Activated T-helper 1 cell treated with anti-CD3 and anti-CD28 coated beads, Interleukin-12 subunit alpha, Interleukin-12 subunit beta, Interleukin-2, Interleukin-4 antibody, amounts not matched to agents 30 ng/mL and 10 ng/mL and 1 ng/mL, durations not matched to agents 14 hours and 24 hours and 36 hours (primary cell): ENCODE measurements around the gene BBIP1. TPM values are rescaled to one million over a fixed set of nuclear protein-coding genes. Genes with fewer than 3 reads are reported as not detected.

Experiments used
- DNase-seq: peaks from one replicate; pipeline ENCODE4 v3.0.0; 2021; ENCODE audit warnings: low spot score
- H3K27ac Mint-ChIP-seq: one replicate; pipeline ENCODE4 v1.8.0; 2021; ENCODE audit warnings: mild to moderate bottlenecking, mixed read lengths
- H3K27me3 Mint-ChIP-seq: one replicate; pipeline ENCODE4 v1.8.0; 2022; ENCODE audit warnings: mild to moderate bottlenecking, moderate library complexity, mixed read lengths; ENCODE audit not compliant: insufficient read depth
- H3K36me3 Mint-ChIP-seq: one replicate; pipeline ENCODE4 v1.8.0; 2021; ENCODE audit warnings: low read depth, mixed read lengths
- H3K4me1 Mint-ChIP-seq: one replicate; pipeline ENCODE4 v1.8.0; 2021; ENCODE audit warnings: low read depth, mixed read lengths
- H3K4me3 Mint-ChIP-seq: one replicate; pipeline ENCODE4 v1.8.0; 2021; ENCODE audit warnings: mild to moderate bottlenecking, moderate library complexity, mixed read lengths
- H3K9me3 Mint-ChIP-seq: one replicate; pipeline ENCODE4 v1.8.0; 2021; ENCODE audit warnings: mixed read lengths
- intact Hi-C: fragments of 100-400 bp; cut with micrococcal nuclease; formaldehyde crosslinking; loops from one replicate; pipeline ENCODE4 v1.15.1; 2024
- total RNA-seq: library from RNA; stranded (reverse); gene quantifications from 2 replicates; pipeline ENCODE4 v1.2.3, GENCODE V29; 2022

The BBIP1 gene
- total RNA-seq, 1 donor from 2014 or later = 31.0 TPM

GRCh38 chr10:110852255-110852896, 66.6 kb downstream of the BBIP1 start:
- intact Hi-C loops = loop anchor here (1.0 kb wide), 2 partner anchors 9 to 12 kb away; no protein-coding TSS in a partner anchor
- Mint-ChIP-seq H3K4me3 (peak overlapping the region; percentile 1), H3K36me3 (peaks cover 7% of the 10 kb centered on the region), H3K27me3 (no peaks in the 10 kb centered on the region), H3K27ac (peak overlapping the region; percentile 34), H3K9me3 (peaks cover 4% of the 10 kb centered on the region), H3K4me1 (peaks cover 68% of the 10 kb centered on the region)
- DNase-seq = no peak

- intact Hi-C loops = loop anchor here (2.0 kb wide), 1 partner anchor 76 kb away; no protein-coding TSS in a partner anchor
- DNase-seq = no peak
- Mint-ChIP-seq H3K9me3 (peaks cover 4% of the 10 kb centered on the region), H3K27me3 (no peaks in the 10 kb centered on the region), H3K27ac (peak overlapping the region; percentile 18), H3K4me3 (peak overlapping the region; percentile 54), H3K36me3 (peaks cover 5% of the 10 kb centered on the region), H3K4me1 (peaks cover 77% of the 10 kb centered on the region)
Measured at GRCh38 chr10:110851020-110851612, 67.9 kb downstream of the BBIP1 start.

- peaks cover 3% of the 10 kb centered on the region for H3K36me3 Mint-ChIP-seq
- DNase-seq = no peak
- H3K27ac Mint-ChIP-seq = no peak overlapping the region
- intact Hi-C loops = loop anchor here (2.0 kb wide), 1 partner anchor 75 kb away; no protein-coding TSS in a partner anchor
- no peaks in the 10 kb centered on the region for H3K9me3 Mint-ChIP-seq
- no peaks in the 10 kb centered on the region for H3K27me3 Mint-ChIP-seq
- H3K4me1 Mint-ChIP-seq = peaks cover 79% of the 10 kb centered on the region
- H3K4me3 Mint-ChIP-seq = no peak overlapping the region
Measured at GRCh38 chr10:110850099-110850498, 68.9 kb downstream of the BBIP1 start.

Other genes with a start within 250 kb of the BBIP1 start
- 46.1 and 51.8 TPM in 2 replicates for gene PDCD4, start 47.3 kb downstream of the BBIP1 start, total RNA-seq
- 44.2 and 50.7 TPM in 2 replicates for gene SHOC2, start 424 bp upstream of the BBIP1 start, total RNA-seq
- not detected in 2 replicates for gene ADRA2A, start 157.8 kb upstream of the BBIP1 start, total RNA-seq